UCSD-AML1 (cell line): ENCODE results near the gene HAPLN2.

Experiments
- DNase-seq: peaks from one replicate; lab custom pipeline; 2025; ENCODE audit not compliant: unreplicated experiment; lab: John Stamatoyannopoulos, UW

The HAPLN2 gene

DNA sequence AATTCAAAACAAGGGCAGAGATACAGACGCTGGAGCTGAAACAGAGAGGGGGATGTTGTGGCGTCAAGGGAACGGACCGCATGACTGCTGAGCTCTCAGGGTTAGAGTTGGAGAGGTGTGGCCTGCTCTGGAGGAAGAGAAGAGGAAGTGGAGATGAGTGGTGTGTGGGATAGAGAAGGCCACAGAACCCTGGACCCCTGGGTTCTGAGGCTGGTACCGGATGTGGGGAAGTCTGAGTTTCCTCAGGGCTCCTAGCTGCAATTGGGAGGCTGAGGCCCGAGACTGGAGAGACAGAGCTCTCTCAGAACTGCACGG is 24.5 kb downstream of the HAPLN2 start:
- peak; percentile 84 for DNase-seq

DNA sequence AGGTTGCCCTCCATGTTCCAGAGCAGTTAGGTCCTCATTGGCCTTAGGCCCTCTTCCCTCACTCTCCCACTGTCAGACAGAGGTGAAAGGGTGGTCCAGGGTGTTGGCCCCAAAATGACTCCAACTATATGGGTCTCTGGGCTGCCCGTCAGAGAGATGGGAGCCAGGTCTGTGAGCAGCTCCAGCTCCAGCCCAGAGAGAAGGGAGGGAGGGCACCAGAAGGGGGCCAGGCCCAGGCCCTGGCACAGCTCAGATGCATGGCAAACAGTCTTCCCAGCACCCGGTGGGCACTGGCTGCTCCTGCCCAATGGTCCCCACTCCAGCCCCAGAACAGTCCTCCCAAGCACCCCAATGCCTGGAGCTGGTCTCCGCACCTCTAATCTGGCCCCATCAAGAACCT is 24.9 kb downstream of the HAPLN2 start:
- no peak for DNase-seq

DNA sequence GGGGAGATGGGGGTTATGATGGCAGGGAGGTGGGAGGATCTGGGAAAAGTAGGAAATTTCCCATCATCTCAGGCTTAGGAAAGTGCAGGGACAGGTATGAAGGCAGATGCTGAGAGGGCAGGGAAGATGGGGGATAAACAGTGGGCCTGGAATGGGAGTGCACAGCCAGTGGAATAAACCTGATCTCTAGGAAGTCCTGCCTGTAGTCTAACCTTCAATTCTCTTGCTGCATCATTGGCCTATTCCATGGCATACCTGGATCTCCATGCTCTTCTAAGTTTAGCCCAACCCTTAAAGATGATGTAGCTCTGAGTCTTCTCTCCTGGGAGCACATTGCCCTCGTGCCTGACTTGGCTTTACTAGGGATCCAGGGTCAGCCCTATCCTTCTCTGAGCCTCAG is 25.4 kb downstream of the HAPLN2 start:
- no peak for DNase-seq

DNA sequence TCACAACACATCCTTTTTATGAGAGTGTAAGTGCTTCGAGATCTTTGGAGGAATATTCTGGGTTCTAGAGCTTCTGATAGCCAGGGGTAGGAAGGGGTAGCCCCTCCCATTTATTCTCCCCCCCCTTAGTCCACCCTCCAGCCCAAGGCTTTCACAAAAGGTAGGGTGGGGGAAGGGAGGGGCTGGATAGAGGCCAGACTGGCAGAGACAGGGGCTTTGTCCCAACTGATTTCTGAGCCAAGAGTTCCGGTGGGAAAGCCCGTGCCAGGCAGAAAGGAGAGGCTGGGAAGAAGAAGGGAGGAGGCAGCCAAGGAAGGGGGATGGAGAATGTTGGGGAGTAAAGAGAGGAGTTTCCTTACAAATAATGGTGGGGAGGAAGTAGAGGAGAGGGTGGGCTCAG is 25.8 kb downstream of the HAPLN2 start:
- DNase-seq = no peak

DNA sequence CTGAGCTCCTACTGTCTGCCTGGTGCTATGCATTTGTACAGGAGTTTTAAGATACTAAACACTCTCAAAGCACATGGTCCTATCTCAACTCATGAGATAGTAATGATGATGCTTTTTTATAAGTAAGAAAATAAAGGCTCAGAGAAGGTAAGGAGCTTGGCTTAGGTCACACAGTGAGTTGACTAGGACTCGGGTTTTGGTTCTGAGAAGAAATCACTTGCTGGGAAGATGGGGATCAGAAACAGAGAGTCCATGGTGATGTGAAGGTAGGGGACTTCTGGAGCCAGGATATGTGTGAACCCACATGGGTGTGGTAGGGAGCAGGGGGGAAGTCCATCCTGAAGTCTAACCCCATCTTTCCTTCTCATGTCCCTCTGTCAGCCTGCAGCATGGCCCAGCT is 26.5 kb downstream of the HAPLN2 start:
- DNase-seq = no peak

DNA sequence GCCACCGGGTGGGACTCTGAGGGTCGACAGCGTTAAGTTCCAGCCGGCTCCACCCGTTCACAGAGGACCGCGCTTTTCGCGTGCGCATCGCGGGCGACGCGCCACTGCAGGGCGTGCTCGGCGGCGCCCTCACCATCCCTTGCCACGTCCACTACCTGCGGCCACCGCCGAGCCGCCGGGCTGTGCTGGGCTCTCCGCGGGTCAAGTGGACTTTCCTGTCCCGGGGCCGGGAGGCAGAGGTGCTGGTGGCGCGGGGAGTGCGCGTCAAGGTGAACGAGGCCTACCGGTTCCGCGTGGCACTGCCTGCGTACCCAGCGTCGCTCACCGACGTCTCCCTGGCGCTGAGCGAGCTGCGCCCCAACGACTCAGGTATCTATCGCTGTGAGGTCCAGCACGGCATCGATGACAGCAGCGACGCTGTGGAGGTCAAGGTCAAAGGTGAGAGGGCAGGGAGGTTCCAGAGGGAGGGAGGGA is 27.6 kb downstream of the HAPLN2 start:
- DNase-seq = no peak

DNA sequence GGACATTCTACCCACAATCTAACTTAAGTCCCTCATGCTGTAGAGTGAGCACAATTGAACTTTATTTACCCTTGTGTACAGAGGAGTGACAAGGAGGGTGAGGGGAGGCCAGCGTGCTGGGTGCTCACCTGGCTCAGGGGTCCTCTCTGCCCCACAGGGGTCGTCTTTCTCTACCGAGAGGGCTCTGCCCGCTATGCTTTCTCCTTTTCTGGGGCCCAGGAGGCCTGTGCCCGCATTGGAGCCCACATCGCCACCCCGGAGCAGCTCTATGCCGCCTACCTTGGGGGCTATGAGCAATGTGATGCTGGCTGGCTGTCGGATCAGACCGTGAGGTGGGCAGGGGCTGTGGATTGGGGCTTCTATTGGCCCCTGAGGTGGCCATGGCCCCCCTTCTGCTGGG is 28.1 kb downstream of the HAPLN2 start:
- no peak for DNase-seq

DNA sequence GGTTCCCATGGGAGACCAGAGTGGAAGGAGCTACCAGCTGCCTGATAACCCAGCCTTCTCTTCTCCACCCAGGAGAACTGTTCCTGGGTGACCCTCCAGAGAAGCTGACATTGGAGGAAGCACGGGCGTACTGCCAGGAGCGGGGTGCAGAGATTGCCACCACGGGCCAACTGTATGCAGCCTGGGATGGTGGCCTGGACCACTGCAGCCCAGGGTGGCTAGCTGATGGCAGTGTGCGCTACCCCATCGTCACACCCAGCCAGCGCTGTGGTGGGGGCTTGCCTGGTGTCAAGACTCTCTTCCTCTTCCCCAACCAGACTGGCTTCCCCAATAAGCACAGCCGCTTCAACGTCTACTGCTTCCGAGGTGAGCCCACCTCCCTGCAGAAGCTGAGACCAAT is 29.3 kb downstream of the HAPLN2 start:
- DNase-seq = no peak

DNA sequence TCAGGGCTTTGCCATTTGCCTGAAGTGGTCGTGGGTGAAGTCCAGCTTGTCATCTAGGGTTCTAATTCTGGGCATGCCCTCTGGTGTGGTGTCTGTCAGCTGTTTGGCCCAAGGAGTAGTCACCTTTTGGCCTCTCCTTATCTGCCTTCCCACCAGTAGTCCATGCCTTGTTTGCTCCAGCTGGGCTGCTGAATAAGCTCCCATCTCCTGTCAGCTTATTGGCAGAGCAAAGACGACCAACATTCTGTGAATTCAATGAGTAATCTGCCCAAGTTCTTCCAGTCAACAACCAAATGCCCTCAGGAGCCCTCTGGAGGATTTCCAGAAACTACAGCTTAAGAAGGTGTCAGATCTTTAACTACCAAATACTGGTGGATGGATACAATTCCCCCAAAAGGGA is 29.7 kb downstream of the HAPLN2 start:
- DNase-seq = no peak

DNA sequence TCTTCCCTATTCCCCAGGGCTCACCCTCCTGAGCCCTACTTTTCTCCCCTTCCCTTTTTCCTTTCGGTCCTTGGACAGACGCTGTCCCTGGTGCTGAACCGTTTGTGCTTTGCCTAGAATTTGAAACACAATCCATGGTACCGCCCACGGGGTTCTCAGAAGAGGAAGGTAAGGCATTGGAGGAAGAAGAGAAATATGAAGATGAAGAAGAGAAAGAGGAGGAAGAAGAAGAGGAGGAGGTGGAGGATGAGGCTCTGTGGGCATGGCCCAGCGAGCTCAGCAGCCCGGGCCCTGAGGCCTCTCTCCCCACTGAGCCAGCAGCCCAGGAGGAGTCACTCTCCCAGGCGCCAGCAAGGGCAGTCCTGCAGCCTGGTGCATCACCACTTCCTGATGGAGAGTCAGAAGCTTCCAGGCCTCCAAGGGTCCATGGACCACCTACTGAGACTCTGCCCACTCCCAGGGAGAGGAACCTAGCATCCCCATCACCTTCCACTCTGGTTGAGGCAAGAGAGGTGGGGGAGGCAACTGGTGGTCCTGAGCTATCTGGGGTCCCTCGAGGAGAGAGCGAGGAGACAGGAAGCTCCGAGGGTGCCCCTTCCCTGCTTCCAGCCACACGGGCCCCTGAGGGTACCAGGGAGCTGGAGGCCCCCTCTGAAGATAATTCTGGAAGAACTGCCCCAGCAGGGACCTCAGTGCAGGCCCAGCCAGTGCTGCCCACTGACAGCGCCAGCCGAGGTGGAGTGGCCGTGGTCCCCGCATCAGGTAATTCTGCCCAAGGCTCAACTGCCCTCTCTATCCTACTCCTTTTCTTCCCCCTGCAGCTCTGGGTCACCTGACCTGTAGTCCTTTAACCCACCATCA is 33.1 kb downstream of the HAPLN2 start:
- peak; percentile 44 for DNase-seq

DNA sequence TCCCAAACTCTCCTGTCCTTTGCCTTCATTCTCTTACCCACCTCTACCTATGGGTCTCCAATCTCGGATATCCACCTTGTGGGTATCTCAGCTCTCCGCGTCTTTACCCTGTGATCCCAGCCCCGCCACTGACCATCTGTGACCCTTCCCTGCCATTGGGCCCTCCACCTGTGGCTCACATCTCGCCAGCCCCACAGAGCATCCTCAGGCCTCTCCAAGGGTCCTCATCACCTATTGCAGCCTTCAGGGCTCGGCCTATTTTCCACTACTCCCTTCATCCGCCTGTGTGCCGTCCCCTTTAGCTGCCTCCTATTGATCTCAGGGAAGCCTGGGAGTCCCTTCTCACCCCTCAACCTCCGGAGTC is 33.8 kb downstream of the HAPLN2 start:
- no peak for DNase-seq

DNA sequence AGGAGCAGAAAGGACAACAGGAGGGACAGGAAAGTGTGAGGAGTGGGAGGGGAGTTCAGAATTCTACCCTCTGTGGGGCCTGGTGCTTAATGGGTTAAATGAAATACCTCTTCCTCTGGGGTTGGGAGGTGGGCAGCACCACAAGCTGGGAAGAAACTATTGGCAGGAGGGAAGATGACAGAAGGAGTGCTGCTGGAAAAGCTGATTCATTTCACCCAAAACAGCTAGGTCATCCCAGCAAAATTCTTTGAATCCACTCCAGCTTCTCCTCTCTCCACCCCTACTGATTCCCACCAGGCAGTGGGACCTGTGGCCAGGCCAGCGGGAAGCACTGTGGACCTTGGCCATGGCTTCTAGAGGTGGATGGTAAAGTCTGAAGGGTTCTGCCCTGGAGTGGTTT is 35.5 kb downstream of the HAPLN2 start:
- DNase-seq = no peak

DNA sequence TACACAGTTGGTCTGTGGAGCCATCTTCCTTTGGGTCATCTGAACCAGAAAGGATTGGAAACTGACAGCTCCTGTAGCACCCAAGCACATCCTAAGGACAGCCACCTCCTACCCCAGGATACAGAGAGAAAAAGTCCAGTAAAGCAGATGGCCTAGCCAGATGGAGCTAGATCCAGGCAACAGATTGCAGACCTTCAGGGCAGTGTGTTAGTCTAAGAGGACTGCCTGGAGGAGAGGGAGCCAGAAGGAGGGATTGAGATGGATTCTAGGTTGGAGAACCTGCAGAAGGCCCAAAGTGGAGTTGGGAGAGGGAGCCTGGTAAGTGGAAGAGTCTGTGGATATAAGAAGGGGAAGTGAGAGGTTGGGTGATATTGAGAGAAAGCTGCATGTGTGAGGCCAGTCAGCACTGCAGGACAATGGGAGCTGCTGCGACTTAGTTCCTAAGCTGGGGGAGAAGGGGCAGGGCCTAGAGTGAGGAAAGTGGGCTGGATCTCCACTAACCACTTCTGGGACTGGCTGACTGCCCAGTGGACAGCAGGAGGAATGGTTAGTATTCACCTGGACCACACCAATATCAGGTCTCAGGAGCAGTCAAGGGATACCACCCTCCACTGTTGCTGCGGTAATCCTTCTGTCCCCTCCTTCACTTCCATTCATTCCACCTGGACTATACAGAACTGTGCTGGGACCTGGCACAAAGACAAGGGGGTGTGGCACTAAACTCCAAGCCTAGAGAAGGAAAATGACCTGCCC is 36.1 kb downstream of the HAPLN2 start:
- no peak for DNase-seq

DNA sequence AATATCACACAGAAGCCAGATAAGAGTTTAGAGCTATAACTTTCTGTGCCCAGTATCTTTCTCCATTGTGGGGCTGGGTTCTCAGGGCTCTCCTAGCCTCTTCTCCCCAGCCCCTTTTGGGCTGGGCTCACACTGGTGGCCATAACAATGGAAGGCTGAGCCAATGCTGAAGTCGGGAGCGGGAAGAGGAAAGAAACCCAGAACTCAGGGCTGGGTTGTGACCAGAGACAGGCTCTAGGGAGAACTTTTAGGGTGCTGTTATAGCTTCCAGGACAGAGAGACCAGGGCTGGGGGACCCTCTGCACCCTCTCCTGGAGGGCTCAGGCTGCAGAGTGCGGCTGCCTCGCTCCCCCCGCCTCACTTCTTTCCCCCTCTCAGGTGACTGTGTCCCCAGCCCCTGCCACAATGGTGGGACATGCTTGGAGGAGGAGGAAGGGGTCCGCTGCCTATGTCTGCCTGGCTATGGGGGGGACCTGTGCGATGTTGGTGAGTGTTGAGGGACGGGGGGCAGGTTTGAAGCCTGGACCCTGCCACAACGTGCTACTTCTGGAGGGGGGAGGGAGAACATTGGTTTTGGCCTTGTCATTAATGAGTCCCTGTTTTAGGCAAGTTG is 36.8 kb downstream of the HAPLN2 start:
- no peak for DNase-seq

DNA sequence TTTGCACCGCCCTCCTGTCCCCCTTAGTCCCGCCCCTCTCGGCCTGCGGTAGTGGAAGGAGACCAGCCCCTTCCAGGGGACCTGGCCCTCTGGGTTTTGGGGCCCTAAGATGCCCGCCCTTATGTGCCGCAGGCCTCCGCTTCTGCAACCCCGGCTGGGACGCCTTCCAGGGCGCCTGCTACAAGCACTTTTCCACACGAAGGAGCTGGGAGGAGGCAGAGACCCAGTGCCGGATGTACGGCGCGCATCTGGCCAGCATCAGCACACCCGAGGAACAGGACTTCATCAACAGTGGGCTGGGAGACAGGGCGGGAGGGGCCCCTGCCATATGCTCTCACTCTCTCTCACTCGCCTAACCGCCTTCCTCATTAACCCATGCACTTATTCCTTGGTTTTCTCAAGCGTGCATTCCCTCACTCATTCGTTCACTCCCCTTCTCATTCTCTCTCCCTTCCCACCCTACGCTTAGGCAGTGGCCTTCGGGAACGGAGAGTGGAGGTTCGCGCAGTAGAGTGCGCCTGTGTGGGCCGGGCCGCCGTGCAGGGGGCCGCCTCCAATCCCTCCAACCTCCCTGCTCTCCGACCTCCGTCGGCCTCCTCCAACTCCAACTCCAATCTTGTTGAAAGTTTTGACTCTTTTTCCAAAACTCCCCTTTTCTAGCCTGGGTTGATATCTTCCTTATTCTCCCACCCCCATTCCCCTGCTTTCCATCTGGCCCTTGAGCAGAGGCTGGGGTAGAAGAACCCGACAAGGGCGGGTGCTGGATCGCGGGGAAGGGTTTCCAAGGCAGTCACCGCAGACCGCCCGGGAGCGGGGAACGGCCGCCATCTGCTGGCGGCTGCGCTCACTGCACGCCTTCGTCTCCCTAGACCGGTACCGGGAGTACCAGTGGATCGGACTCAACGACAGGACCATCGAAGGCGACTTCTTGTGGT is 37.9 kb downstream of the HAPLN2 start:
- DNase-seq = peak; percentile 83

DNA sequence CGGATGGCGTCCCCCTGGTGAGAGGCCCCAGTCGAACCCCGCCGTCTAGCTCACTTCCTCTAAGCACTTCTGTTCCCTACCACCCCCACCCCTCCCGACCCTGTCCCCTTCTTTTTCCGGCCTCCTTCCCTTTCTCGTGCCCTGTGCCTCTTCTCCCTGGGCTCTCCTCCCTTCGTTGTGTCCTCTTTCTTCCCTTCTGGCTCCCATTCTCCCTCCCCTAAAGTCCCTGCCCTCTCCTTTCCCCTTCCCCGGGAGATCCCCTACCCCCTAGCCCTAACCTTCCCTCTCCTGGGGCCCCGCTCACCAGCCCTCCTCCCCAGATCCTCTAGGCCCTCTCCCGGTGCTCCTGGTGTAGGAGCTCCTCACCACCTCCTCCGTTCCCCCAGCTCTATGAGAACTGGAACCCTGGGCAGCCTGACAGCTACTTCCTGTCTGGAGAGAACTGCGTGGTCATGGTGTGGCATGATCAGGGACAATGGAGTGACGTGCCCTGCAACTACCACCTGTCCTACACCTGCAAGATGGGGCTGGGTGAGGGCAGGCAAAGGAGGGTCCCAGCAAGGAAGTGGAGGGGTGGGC is 38.6 kb downstream of the HAPLN2 start:
- peak; percentile 78 for DNase-seq

DNA sequence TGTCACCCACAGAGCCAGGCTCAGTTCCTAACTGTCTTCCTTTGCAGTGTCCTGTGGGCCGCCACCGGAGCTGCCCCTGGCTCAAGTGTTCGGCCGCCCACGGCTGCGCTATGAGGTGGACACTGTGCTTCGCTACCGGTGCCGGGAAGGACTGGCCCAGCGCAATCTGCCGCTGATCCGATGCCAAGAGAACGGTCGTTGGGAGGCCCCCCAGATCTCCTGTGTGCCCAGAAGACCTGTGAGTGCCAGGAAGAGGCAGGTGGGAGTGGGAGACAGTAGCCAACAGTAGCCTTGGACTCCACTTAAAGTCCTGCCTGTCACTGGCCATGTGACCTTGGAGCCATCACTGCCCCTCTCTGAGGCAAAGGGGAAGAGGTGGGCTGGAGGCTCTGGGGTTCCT is 39.3 kb downstream of the HAPLN2 start:
- DNase-seq = no peak

DNA sequence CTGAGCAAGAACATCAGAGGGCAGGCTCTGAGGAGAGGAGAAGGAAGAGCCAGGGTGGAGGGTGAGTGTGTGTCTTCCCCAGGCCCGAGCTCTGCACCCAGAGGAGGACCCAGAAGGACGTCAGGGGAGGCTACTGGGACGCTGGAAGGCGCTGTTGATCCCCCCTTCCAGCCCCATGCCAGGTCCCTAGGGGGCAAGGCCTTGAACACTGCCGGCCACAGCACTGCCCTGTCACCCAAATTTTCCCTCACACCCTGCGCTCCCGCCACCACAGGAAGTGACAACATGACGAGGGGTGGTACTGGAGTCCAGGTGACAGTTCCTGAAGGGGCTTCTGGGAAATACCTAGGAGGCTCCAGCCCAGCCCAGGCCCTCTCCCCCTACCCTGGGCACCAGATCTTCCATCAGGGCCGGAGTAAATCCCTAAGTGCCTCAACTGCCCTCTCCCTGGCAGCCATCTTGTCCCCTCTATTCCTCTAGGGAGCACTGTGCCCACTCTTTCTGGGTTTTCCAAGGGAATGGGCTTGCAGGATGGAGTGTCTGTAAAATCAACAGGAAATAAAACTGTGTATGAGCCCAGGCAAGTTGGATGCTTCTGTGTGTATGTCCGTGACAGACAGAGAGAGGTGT is 39.8 kb downstream of the HAPLN2 start:
- no peak for DNase-seq

DNA sequence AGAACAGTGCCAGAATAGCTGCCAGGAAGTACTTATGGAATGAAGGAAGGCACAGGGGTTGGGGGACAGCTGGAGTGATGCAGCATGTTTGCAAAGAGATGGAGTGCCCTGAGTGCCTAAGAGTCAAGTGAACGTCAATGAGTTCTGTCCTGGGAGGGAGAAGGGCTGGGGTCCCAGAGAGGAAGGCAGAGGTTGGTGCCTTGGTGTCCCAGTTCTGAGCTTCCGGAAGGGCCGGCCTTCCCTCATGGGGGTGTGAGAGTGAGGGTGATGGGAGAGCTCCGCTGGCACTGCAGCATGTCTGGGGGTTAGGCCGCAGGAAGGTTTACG is 40.4 kb downstream of the HAPLN2 start:
- no peak for DNase-seq

DNA sequence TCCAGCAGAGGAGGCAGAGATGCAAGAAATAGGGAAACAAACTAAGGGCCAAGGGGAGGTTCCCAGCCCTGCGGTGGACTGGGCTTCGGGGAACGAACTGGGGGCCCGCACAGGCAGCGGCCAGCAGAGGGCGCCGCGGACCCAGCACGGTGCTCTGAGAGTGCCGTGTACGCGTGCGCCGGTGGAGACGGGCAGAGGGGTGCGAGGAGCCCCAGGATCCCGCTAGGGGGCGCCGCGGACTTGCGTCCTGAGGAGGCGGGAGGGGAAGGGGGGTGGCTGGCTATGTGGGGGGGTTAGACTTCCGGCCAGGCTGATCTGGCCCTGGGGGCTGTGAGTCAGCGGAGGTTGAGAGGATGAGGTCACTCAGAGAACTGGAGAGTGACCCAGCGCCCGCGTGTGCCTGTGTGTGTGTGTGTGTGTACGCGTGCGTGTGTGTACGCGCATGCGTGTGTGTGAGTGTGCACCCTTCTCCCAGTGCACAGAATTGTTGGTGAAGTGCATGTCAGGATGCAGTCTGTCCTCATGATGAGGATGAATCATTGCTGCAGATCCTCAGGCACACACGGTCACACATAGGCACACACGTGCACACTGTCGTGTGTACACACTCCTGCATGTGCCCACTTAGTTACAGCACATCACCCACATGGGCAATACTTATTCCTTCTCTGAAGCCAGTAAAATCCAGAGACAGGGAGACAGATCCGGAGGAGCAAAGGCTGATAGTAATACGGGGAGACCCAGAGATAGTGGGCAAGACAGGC is 41.0 kb downstream of the HAPLN2 start:
- peak; percentile 99 for DNase-seq
